ENCODE measurements around the gene PARD3B. TPM values are rescaled to one million over a fixed set of nuclear protein-coding genes. Genes with fewer than 3 reads are reported as not detected.

PARD3B gene
- total RNA-seq, 2 donors from 2014 or later: 14.7 to 25.0 TPM

GRCh38 chr2:205619600-205619999 is 1074.3 kb downstream of the PARD3B start:
- intact Hi-C loops (cut with DNase I): no loop called here
- no peaks in the 10 kb centered on the region for H3K36me3 ChIP-seq
- no peaks in the 10 kb centered on the region for H3K27me3 ChIP-seq (replicated peaks; ENCODE audit: insufficient read depth)
- no peaks in the 10 kb centered on the region for H3K9me3 ChIP-seq
- TF ChIP-seq POLR2AphosphoS5 (IDR thresholded peaks at IDR 0.05) (no peak), POLR2A (IDR thresholded peaks at IDR 0.05) (no peak), CTCF (IDR thresholded peaks at IDR 0.05) (no peak)
- H3K27ac ChIP-seq: no peak overlapping the region
- 70% methylated on average over 1 of the region's 1 CpG for WGBS
- no peak overlapping the region for H3K4me3 ChIP-seq
- no peak for DNase-seq (ENCODE audit: low spot score)
- no peaks in the 10 kb centered on the region for H3K4me1 ChIP-seq (replicated peaks)

GRCh38 chr2:205627085-205627484 is 1081.8 kb downstream of the PARD3B start:
- no peak overlapping the region for H3K27ac ChIP-seq
- no peak overlapping the region for H3K4me3 ChIP-seq
- H3K4me1 ChIP-seq (replicated peaks): no peaks in the 10 kb centered on the region
- intact Hi-C loops (cut with DNase I): no loop called here
- WGBS: 100% methylated on average over 1 of the region's 1 CpG
- no peak for DNase-seq (ENCODE audit: low spot score)
- H3K9me3 ChIP-seq: no peaks in the 10 kb centered on the region
- TF ChIP-seq POLR2A (IDR thresholded peaks at IDR 0.05) (no peak), POLR2AphosphoS5 (IDR thresholded peaks at IDR 0.05) (no peak), CTCF (IDR thresholded peaks at IDR 0.05) (no peak)
- H3K27me3 ChIP-seq (replicated peaks; ENCODE audit: insufficient read depth): no peaks in the 10 kb centered on the region
- H3K36me3 ChIP-seq: no peaks in the 10 kb centered on the region

- Histone ChIP-seq H3K4me1 (replicated peaks) (no peaks in the 10 kb centered on the region), H3K27ac (no peak overlapping the region), H3K27me3 (replicated peaks; ENCODE audit: insufficient read depth) (no peaks in the 10 kb centered on the region), H3K9me3 (no peaks in the 10 kb centered on the region), H3K4me3 (no peak overlapping the region), H3K36me3 (no peaks in the 10 kb centered on the region)
- 81% methylated on average over 3 of the region's 3 CpGs for WGBS
- no peak for DNase-seq (ENCODE audit: low spot score)
- intact Hi-C loops (cut with DNase I): no loop called here
- TF ChIP-seq POLR2AphosphoS5 (IDR thresholded peaks at IDR 0.05): no peak
- no peak for TF ChIP-seq POLR2A (IDR thresholded peaks at IDR 0.05)
Observed at GRCh38 chr2:205628422-205628821, 1083.1 kb downstream of the PARD3B start.

GRCh38 chr2:205629091-205629776 is 1084.0 kb downstream of the PARD3B start:
- no peaks in the 10 kb centered on the region for H3K27me3 ChIP-seq (replicated peaks; ENCODE audit: insufficient read depth)
- DNase-seq (ENCODE audit: low spot score): no peak
- H3K4me1 ChIP-seq (replicated peaks): no peaks in the 10 kb centered on the region
- no peak overlapping the region for H3K4me3 ChIP-seq
- no peaks in the 10 kb centered on the region for H3K36me3 ChIP-seq
- H3K9me3 ChIP-seq: no peaks in the 10 kb centered on the region
- intact Hi-C loops (cut with DNase I): no loop called here
- no peak overlapping the region for H3K27ac ChIP-seq
- 74% methylated on average over 10 of the region's 10 CpGs for WGBS
- TF ChIP-seq POLR2A (IDR thresholded peaks at IDR 0.05) (no peak), CTCF (IDR thresholded peaks at IDR 0.05) (no peak), POLR2AphosphoS5 (IDR thresholded peaks at IDR 0.05) (no peak)

- intact Hi-C loops (cut with DNase I): no loop called here
- WGBS: 93% methylated on average over 1 of the region's 1 CpG
Observed at GRCh38 chr2:205633994-205634393, 1088.7 kb downstream of the PARD3B start.

More at GRCh38 chr2:205633994-205634393, 1088.7 kb downstream of the PARD3B start:
- no peak overlapping the region for H3K4me3 ChIP-seq
- no peaks in the 10 kb centered on the region for H3K9me3 ChIP-seq
- H3K4me1 ChIP-seq (replicated peaks): no peaks in the 10 kb centered on the region
- H3K27me3 ChIP-seq (replicated peaks; ENCODE audit: insufficient read depth): no peaks in the 10 kb centered on the region
- no peak overlapping the region for H3K27ac ChIP-seq
- DNase-seq (ENCODE audit: low spot score): no peak
- TF ChIP-seq CTCF (IDR thresholded peaks at IDR 0.05): no peak
- TF ChIP-seq POLR2A (IDR thresholded peaks at IDR 0.05): no peak
- no peak for TF ChIP-seq POLR2AphosphoS5 (IDR thresholded peaks at IDR 0.05)
- no peaks in the 10 kb centered on the region for H3K36me3 ChIP-seq

All from prostate gland (tissue), 2 donors.